Midbrain (tissue), 1 donor: Measurements from ENCODE around the gene LCN6.
"Not testable (repeated sequence)": the region's sequence is repeated elsewhere in the genome, so short reads cannot be mapped to it uniquely, and the experiment has no call there.

Experiments
- DNase-seq: peaks from one replicate; lab custom pipeline; 2025; lab: John Stamatoyannopoulos, UW

The LCN6 gene

GRCh38 chr9:136748201-136748600, at the start of gene LCN6:
Gene LCN6 (minus strand): TSS chr9:136748525. CDS start chr9:136748483, 42 bp downstream.
- no peak for DNase-seq

- not testable (repeated sequence) for DNase-seq
Measured at GRCh38 chr9:136796775-136797347, 48.5 kb upstream of the LCN6 start.

- DNase-seq: no peak
Measured at GRCh38 chr9:136796238-136796774, 48.0 kb upstream of the LCN6 start, which contains the start of gene CCDC183. Gene CCDC183 (plus strand): TSS chr9:136796338. CDS start chr9:136796398, 60 bp downstream.

GRCh38 chr9:136795000-136795348, 46.6 kb upstream of the LCN6 start:
- no peak for DNase-seq

- DNase-seq: no peak
Measured at GRCh38 chr9:136794281-136794999, 46.1 kb upstream of the LCN6 start.

- DNase-seq: no peak
Measured at GRCh38 chr9:136793086-136793946, 45.0 kb upstream of the LCN6 start.

- no peak for DNase-seq
Measured at GRCh38 chr9:136792321-136793085, 44.2 kb upstream of the LCN6 start.

GRCh38 chr9:136791516-136792276, 43.4 kb upstream of the LCN6 start:
- DNase-seq: no peak

- DNase-seq: peak; percentile 100
Measured at GRCh38 chr9:136790640-136791515, 42.6 kb upstream of the LCN6 start, which contains the start of gene TMEM141. Gene TMEM141 (plus strand): TSS chr9:136791344. CDS start chr9:136791371, 27 bp downstream.

GRCh38 chr9:136789523-136789937, 41.2 kb upstream of the LCN6 start:
- no peak for DNase-seq

GRCh38 chr9:136788644-136789522, 40.6 kb upstream of the LCN6 start:
- DNase-seq: not testable (repeated sequence)

- peak; percentile 81 for DNase-seq
Measured at GRCh38 chr9:136787690-136788400, 39.5 kb upstream of the LCN6 start.

GRCh38 chr9:136786983-136787382, 38.7 kb upstream of the LCN6 start:
- DNase-seq: not testable (repeated sequence)

- DNase-seq: peak; percentile 77
Measured at GRCh38 chr9:136786451-136786850, 38.1 kb upstream of the LCN6 start.

GRCh38 chr9:136785565-136786355, 37.4 kb upstream of the LCN6 start:
- DNase-seq: not testable (repeated sequence)

GRCh38 chr9:136784997-136785361, 36.7 kb upstream of the LCN6 start:
- no peak for DNase-seq
